HG02870 (cell line): ENCODE results near the gene FAF1.
A peak's percentile ranks its signal among the peaks of the same experiment; 100 is the strongest.
"Not testable (repeated sequence)": the region's sequence is repeated elsewhere in the genome, so short reads cannot be mapped to it uniquely, and the experiment has no call there.

Source experiments
- ATAC-seq: cut with Tn5 transposase; IDR thresholded peaks from one replicate; pipeline ENCODE4 v1.9.1; 2021; ENCODE audit warnings: mild to moderate bottlenecking, moderate library complexity; ENCODE audit not compliant: unreplicated experiment

FAF1 gene

DNA sequence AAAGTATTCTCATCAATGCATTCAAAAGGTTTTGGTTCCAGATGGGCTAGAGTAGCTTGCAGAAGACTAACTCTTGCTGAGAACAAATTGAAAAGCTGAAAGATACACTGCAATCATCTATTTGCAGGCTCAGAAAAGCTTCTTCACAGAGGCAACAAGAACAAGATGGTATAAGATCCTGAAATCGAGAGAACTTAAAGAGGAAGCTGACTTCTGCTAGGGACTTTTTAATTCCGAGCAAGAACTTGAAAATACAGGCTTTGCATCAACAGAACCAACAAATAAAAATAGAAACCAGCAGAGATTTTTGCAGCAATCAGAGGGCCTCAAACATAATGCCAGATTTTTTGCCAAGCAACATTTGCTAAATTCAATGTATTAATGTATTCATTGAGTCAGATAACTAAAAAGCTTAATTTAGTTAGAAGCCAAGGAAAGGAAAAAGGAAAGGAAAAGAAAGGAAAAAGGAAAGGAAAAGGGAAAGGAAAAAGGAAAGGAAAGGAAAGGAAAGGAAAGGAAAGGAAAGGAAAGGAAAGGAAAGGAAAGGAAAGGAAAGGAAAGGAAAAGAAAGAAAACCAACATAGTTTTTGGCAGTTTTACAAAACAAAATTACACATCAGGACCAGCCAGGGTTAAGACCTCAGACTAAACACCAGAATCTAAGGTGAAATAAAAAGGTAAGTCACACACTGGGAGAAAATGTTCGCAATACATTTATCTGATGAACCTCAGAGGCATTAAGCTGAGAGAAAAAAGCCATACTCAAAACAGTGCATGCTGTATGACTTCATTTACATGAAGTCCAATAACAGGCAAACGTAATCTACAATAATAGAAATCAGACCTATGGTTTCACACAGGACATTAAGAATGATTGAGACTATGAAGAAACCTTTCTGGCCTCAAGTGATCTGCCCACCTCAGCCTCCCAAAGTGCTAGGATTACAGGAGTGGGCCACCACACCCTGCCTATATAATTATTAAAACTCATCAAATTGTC lies 42.6 kb downstream of the FAF1 start:
- peak; percentile 74 for ATAC-seq

DNA sequence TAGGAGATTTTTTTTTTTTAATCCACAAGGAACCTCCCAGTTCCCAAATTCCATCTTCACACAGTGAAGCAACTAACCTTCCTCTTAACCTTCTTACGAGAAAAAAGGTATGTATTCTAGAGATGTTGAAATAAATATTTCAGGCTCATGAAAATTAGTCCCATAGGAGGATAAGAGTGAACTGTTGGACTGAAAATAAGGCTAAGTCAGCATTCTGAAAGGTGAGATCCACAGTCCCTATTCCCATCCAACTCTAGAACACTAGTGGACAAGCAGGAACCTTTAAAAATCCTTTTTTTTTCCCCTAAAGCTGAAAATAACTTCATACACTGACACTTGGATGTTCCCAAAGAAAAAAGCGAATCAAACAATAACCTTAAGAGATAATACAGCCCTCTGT lies 44.4 kb downstream of the FAF1 start:
- no peak for ATAC-seq

DNA sequence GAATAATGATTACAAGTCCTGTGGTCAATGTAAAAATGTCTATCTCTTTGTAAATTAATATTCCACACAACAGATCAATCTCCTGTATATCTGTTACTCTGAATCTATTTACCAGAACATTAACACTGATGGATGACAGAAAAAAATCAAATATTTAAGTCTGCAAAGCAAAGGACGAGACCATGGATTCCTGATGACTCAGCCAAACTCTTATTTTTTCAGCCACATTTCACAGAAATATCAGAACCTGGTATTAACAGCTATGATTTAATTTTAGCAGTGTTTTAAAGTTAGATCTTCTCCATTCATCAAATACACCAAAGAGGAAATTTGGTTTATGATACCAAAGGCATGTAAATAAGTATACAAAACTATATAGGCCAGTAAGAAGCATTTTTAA lies 46.1 kb downstream of the FAF1 start:
- ATAC-seq, result no peak

DNA sequence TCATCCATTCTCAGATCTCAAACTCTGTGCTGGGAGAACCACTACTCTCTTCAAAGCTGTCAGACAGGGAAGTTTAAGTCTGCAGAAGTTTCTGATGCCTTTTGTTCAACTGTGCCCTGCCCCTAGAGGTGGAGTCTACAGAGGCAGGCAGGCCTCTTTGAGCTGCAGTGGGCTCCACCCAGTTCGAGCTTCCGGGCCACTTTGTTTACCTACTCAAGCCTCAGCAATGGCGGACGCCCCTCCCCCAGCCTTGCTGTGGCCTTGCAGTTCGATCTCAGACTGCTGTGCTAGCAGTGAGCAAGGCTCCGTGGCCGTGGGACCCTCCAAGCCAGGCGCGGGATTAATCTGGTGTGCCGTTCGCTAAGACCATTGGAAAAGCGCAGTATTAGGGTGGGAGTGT lies 49.7 kb downstream of the FAF1 start:
- not testable (repeated sequence) for ATAC-seq

DNA sequence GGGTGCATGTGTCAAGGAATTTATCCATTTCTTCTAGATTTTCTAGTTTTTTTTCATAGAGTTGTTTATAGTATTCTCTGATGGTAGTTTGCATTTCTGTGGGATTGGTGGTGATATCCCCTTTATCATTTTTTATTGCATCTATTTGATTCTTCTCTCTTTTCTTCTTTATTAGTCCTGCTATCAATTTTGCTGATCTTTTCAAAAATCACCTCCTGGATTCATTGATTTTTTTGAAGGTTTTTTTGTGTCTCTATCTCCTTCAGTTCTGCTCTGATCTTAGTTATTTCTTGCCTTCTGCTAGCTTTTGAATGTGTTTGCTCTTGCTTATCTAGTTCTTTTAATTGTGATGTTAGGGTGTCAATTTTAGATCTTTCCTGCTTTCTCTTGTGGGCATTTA lies 52.5 kb downstream of the FAF1 start:
- ATAC-seq, result not testable (repeated sequence)

DNA sequence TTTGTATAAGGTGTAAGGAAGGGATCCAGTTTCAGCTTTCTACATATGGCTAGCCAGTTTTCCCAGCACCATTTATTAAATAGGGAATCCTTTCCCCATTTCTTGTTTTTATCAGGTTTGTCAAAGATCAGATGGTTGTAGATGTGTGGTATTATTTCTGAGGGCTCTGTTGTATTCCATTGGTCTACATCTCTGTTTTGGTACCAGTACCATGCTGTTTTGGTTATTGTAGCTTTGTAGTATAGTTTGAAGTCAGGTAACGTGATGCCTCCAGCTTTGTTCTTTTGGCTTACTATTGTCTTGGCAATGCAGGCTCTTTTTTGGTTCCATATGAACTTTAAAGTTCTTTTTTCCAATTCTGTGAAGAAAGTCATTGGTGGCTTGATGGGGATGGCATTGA lies 54.0 kb downstream of the FAF1 start:
- ATAC-seq, result not testable (repeated sequence)

DNA sequence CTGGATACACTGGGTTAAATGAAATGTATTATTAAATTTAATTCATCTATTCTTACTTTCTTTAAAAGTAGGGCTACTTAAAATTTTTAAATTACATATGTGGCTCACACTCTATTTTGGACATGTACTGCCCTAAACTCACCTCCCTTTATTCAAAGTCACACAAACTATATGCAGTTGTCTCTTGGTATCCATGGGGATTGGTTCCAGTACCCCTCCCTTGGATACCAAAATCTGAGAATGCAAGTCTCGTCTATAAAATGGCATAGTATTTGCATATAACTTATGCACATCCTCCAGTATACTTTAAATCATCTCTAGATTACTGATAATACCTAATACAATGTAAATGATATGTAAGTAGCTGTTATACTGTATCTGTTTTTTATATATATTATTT lies 57.6 kb downstream of the FAF1 start:
- ATAC-seq, result no peak

DNA sequence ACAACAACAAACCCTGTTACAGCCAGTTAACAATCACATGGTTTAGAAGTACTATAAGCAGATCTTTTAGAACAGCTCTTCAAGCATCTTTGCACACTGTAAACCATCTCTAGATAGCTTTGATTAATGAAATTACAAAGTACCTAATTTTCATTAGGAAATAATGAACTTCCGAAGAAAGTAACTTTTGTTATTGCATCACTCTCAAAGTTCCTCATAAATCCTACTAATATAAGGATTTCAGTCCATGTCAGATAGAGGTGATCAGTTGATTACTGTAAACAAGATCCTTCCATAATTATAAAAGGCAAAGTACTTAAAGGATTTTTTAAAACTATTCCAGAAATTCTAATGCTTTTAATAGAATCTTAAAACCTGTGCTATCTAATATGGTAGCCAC lies 58.2 kb downstream of the FAF1 start:
- no peak for ATAC-seq

DNA sequence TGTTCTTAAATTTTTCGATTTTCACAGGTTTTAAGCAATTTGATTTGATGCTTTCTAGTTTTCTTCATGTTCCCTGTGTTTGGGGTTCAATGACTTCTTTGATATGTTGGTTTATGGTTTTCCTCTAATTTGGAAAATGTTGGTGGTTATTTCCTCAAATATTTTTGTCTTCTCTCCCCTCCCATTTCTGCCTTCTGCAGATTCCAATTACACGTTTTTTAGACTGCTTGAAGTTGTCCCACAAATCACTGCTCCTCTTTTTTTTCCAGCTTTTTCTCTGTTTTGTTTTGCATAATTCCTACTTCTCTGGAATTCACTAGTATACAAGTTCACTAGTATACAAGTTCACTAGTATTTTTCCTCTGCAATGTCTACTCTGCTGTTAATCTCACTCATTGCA lies 61.3 kb downstream of the FAF1 start:
- ATAC-seq, result no peak

DNA sequence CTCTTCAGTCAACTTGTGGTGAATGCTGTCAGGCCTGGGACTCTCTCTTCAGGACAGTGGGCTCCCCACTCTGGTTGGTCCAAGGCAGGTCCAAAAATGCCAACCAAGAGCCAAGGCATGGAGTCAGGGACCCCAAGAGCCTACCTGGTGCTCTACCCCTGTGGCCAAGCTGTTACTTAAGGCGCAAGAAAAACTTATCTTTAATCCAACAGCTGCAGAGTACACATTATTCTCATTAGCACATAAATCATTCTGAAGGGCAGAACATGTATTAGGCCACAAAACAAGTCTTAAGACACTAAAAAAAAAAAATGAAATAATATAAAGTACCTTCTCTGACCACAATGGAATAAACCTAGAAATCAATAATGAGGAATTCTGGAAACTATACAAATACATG lies 65.7 kb downstream of the FAF1 start:
- no peak for ATAC-seq

DNA sequence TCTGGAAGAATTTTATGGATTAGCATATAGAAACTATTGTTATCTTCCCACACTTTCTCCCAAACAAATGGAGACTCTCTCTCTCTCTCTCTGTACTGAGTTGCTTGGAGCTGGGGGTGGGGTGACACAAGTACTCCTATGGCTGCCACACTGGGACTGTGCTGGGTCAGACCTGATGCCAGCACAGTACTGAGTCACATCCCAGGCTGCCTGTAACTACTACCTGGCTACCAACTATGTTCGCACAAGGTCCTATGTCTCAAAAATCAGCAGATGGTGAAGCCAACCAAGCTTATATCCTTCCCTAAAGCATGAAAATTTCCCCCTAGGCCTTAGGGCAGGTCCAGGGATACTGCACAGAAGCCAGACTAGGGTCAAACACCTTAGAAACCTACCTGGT lies 66.6 kb downstream of the FAF1 start:
- no peak for ATAC-seq

DNA sequence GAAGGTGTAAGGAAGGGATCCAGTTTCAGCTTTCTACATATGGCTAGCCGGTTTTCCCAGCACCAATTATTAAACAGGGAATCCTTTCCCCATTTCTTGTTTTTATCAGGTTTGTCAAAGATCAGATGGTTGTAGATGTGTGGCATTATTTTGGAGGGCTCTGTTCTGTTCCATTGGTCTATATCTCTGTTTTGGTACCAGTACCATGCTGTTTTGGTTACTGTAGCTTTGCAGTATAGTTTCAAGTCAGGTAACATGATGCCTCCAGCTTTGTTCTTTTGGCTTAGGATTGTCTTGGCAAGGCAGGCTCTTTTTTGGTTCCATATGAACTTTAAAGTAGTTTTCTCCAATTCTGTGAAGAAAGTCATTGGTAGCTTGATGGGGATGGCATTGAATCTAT lies 72.5 kb downstream of the FAF1 start:
- ATAC-seq, result not testable (repeated sequence)

DNA sequence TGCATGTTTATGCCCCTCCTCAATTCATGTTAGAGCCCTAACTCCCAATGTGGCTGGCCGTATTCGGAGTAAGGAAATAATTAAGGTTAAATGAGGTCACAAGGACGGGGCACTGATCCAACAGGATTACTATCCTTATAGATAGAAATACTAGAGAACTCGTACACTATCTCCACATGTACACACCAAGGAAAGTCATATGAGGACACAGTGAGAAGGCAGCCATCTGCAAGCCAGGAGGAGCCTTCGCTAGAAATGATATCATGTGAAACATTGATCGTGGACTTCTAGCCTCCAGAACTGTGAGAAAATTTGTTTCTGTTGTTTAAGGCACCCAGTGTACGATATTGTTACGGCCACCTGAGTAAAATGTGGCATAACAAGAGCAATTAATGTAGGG lies 79.7 kb downstream of the FAF1 start:
- no peak for ATAC-seq

DNA sequence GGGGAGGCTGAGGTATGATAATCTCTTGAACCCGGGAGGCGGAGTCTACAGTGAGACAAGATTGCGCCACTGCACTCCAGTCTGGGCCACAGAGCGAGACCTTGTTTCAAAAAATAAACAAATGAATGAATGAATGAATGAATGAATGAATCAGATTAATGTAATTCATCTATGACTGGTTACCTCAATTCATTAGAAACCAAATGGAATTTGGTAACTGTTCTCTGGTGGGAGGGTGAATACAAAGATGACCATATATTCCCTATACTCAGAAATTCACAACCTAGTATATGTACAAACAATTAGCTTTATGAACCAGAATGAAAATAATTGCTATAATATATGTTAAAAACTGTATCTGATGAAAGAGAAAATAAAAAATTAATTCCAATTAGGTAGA lies 80.9 kb downstream of the FAF1 start:
- ATAC-seq, result no peak

DNA sequence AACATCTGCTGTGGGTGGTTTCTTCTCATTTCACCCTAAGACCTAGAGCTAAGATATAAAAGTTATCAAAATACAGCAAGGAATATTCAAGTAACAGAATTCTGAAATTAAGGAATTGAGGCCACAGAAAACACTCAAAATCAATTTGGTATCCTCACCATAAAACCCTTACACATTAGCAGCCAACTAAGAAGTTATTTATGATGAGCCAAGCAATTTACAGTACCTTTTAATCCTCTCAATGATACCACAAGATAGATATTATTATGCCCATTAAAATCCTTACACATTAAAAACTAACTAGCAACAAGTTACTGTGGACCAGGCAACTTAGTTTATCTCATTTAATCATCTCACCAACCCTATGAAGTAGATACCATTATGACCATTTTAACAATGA lies 81.6 kb downstream of the FAF1 start:
- ATAC-seq, result no peak

DNA sequence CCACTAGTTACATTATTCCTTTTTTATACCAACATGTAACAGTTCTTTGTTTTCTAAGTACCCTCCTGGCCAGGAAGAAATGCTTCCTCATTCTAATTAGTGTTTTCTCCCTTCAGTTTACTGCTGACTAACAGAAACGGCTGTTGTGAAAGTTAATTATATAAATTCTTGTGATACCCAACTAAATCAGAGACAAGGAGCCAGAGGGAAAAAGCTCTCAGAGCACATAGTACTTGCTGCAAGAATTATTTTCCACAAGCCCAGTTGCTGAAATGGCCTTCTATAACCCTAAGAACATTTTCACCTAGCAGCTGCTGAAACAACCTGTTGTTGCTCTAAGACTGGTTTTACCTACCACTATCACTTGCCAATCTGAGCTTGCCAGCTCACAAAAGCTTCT lies 82.4 kb downstream of the FAF1 start:
- ATAC-seq, result no peak

DNA sequence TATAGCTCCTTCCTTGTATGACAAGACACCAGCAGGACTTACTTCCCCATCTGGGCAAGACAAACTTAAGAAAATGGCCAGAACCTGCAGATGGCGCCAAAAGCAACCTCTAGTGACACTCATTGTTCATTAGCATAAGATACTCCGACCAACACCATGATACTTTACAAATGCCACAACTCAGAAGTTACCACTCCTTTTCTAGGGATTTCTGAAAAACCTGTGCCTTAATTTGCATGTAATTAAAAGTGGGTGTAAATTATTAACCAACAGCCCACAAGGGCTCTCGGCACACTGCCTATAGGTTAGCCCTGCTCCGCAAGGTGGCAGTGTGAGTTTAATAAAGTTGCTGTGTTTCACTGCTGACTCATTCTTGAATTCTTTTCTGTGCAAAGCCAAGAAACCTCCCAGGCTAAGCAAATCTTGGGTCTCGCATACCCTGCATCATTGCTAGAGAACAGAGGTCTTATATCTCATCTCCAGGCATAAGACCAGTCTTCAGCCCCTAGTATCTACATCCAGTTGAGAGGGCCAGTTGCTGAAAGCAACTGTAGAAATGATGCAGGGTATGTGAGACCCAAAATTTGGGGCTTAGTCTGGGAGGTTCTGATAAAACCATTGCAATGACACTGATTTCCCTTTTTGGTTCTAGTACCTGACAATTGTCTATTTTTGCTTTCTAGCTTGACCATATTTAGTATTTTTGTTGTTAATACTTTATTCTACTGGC lies 86.4 kb downstream of the FAF1 start:
- ATAC-seq, result peak; percentile 91

DNA sequence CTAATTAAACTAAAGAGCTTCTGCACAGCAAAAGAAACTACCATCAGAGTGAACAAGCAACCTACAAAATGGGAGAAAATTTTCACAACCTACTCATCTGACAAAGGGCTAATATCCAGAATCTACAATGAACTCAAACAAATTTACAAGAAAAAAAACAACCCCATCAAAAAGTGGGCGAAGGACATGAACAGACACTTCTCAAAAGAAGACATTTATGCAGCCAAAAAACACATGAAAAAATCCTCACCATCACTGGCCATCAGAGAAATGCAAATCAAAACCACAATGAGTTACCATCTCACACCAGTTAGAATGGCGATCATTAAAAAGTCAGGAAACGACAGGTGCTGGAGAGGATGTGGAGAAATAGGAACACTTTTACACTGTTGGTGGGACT lies 95.2 kb downstream of the FAF1 start:
- ATAC-seq, result not testable (repeated sequence)

DNA sequence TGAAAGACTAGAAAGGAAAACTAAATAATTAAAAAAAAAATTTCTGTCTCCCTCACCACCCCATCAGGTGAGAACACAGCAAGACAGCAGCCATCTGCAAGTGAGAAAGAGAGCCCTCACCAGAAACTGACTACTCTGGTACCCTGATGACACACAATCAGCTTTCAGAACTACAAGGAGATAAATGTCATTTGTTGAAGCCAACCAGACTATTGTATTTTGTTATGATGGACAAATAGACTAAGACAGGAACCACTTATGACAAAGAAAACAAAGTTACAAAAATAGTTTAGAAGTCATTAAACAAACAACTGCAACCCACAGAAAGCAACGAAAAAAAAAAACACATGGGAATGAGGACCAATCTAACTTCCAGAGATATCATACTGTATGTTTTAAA lies 98.3 kb downstream of the FAF1 start:
- ATAC-seq, result no peak

DNA sequence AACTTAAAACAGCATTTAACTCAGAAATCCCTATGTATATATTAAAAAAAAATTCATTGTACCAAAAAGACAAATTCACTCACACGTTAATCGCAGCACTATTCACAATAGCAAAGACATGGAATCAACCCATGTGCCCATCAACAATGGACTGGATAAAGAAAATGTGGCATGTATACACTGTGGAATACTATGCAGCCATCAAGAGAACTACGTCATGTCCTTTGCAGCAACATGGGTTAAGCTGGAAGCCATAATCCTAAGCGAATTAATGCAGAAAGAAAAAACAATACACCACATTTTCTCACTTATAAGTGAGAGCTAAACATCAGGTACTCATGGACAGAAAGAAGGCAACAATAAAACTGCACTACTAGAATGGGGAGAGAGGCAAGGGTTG lies 99.4 kb downstream of the FAF1 start:
- no peak for ATAC-seq

DNA sequence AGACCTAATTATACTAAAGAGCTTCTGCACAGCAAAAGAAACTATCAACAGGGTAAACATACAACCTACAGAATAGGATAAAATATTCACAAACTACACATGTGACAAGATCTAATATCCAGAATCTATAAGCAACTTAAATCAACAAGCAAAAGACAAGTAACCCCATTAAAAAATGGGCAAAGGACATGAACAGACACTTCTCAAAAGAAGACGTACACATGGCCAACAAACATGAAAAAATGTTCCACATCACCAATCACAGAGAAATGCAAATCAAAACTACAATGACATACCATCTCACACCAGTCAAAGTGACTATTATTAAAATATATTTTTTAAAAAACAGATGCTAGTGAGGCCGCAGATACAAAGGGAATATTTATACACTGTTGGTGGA lies 99.8 kb downstream of the FAF1 start:
- no peak for ATAC-seq

DNA sequence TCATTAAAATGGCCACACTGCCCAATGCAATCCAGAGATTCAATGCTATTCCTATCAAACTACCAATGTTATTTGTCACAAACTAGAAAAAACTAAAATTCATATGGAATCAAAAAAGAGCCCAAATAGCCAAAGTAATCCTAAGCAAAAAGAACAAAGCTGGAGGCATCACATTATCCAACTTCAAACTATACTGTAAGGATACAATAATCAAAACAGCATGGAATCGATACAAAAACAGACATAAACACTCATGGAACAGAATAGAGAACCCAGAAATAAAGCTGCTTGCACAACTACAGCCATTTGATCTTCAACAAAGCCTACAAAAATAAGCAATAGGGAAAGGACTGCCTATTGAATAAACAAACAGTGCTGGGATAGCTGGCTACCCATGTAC lies 100.4 kb downstream of the FAF1 start:
- no peak for ATAC-seq
